Stimulated activated CD8-positive, alpha-beta memory T cell treated with anti-CD3 and anti-CD28 coated beads, Interleukin-2, amount 100 ng/mL, for 1 hour (primary cell): Measurements from ENCODE around the gene TMEM184A.

Source experiments
- DNase-seq, 2 donors: peaks; one replicate each; pipeline ENCODE4 v3.0.0-alpha.2; 2020; ENCODE audit warnings: low read depth in 2 of 2

TMEM184A gene

DNA sequence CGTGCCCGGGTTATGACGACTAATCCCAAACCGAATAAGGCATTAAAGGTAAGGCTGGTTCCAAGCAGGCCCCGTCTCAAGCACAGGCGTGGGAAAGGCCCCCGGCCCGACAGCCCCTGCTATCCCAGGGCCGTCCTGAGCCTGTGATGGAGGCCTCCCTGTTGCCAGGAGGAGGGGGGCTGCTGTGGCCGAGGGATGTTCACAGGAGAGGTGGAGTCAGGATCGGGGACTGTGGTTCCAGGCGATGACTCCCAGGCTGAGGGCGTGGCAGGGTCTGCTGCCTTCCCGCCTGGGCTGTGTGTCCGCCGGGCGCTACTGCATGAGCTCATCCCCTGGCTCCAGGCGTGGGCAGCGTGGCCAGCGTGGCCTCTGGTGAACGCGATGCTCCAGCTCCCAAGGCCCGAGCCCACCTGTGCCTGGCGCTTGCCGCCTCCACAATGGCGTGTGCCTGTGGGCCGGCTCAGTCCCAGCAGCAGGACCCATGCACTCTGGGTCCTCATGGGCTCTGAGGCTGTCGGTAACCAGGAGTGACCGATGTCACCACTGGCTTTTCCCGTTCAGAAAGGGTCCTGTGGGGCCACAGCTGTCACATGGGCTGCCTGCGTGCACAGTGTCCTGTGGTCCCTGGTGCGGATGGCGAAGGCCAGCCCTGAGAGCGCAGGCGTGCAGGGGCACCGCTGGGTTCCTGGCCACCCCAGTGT lies 16.7 kb downstream of the TMEM184A start:
- no peak for DNase-seq

DNA sequence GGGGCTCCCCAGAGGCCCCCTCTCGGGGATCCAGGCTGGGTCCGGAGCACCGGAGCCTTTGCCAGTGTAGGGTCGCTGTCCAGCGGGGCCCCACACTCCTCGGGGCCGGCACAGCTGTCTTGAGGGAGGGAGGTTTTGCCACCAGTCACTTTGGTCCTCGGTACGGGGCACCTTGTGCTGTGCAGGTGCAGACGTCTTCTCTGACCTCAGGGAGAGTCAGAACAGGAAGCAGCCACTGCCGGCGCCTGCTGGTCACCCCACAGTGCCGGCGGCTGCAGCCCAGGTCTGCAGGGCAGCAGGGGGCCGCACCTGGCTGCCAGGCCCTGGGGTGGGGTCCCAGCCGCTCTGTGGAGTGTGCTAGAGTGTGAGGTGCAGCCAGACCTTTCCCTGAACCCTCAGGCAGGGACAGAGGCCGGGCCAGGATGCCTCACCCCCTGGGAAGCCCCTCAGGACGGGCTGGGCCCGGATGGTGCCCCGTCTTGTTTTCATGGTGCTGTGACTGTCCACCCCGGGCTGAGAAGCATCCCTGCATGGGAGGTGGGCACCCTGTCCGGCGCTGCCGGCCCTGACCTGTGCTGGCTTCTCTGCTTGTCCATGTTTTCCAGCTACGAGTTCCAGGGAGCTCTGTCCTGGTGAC lies 17.3 kb downstream of the TMEM184A start:
- no peak for DNase-seq

DNA sequence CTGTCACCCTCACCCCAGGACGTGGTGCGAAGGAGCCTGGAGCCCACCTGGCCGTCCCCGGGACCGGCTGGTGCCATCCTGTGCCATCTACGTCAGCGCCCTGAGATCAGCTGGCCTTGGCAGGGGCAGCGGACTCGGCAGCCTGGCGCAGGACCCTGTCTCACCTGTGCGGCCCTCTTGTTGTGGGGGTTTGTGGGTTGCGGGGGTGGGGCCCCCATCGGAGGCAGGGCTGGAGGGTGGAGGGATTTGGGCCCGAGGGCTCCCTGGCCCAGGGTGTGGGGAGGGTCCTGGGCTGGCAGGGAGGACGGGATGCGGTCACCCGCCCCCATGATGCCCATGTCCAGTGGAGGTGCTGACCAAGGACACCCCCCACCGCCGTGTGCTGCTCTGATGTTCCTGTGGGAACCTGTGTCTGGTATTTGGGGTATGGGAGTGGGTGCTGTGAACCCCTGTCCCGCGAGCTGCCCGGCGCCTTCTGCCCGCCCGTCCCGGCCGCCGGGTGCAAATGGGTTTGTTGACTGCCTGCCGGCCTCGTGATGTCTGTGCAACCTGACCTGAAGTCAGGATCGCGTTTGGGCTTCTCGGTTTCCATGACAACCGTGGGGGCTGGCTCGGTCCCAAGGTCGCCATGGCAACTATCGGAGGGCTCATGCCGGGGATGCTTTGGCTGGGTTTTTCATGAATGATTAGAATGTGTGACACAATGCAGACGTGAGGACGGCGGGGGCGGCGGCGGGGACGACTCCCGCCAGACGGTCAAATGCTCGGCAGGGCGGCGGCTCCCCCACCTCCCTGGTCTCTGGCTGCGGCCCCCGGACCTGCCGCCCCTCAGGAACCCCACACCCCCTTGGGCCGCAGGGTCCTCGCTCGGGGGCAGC lies 18.2 kb downstream of the TMEM184A start:
- DNase-seq = no peak

DNA sequence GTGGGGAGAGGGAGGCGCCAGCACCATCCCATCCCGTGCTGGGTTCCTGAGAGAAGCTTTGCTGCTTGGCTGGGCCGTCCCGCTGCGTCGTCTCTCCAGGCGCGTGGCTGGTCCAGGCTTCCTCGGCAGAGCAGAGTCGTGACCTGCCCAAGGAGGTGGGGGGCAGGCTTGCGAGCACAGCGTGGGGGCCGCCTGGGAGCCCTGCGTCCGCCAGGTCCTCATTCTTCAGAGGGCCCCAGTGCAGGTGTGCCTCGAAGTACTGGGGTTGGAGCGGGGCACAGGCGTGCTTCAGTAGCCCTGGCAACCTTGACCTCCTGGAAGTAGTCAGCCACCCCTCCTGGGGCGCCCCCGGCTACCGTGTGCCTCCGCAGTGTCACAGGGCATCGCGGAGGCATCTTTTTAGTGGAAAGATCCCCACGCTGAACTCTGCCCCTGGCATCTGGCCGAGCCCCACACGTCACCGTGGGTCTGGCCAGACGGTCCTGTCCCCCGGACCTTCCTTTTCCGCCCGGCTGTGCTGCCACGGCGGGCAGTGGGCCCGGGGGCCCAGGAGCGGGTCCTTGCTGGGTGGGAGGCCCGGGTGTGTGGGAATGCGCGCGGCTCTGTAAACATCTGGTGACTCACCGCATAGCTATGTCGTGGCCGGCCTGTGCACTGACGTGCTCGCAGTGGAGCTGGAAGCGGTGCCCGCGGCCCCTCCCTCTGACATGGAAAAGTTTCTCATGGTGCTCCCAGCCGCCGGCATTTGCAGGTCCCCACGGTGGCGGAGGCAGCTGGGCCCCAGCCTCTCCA lies 19.1 kb downstream of the TMEM184A start:
- no peak for DNase-seq

DNA sequence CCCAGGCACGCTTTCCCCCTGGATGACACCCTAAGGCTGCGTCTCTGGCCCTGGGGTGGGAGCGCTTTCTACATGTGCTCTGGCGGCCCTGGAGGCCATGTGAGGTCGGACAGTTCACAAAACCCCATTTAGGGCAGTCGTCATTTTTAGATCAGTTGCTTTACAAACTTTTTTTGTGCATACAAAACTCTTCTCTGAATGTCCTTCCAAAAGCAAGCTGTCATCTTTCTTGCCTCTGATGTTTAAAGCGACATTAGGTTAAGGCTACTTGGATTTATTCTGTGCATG lies 19.6 kb downstream of the TMEM184A start:
- DNase-seq = no peak

DNA sequence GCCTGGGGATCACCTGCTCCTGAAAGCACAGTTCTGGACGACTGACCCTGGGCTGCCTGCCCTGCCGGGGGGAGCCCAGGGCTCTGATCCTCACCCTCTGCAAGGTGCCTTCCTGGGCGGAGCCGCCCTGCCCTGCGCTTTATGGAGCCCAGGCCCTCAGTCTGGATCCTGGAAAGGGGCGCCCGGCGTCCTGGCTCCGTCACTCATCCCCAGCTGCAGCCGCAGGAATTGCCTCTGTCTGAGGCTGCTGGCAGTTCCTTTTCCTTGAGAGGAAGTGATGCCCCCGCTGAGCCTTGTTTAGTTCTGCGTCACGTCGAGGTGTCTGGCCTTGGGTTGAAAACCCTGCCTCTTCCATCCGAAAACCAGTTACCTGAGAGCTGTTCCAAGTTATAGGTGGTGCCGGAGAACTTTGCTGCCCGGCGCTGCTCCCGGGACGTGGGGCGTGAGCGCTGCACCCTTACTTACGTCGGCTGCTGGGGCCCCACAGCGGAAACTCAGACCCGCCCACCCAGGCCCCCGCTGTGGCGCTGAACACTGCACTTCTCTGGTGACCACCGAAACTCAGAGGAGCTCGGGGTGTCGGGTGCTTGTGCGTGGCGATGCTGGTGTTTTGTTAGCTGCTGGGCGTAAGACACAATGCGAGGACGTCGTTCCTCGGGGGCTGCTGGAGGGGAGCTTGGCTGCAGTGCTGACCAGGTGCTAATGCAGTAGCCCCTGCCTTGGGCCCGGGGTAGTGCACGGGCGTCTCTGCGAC lies 20.1 kb downstream of the TMEM184A start:
- DNase-seq = no peak

DNA sequence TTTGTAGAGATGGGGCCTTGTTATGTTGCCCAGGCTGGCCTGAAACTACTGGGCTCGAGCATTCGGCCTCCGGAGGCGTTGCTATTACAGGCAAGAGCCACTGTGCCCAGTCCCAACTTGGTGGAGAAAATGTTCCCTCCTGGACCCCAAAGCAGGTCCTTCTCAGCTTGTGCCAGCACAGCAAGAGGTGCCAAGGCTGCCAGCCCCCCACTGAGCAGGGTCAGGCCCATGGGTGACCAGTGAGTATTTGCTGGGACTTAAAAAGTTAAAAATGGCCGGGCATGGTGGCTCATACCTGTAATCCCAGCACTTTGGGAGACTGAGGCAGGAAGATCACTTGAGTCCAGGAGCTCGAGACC lies 20.9 kb downstream of the TMEM184A start:
- no peak for DNase-seq

DNA sequence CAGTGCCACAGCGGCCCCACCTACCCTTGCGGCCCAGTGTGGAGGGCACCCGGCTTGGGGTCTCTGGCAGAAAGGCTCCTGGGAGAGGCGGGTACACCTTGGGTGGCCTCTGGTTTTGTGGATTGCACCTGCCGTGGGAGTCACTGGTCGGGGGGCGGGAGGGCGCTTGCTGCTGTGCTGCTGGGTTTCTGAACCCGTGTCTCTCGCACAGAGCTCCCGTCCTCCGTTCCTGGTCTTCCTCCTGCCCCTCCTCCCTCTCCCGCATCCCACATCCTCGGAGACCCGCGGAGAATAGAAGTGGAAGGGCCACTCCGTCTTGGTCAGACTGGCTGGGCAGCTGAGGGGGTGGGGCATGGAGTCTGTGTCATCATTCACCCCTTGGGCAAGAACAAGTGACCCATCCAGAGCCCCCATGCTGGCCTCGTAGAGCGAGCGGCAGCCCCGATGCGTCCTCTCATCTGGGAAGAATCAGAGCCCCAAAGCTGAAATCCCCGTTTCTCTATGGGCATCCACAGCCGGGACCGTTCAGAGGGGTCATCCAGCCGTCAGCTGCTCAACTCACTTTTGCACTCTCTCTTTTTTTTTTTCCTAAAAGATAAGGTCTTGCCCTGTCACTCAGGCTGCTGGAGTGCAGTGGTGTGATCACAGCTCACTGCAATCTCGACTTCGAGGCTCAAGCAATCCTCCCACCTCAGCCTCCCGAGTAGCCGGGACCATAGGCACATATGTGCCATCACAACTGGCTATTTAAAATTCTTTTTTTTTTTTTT lies 21.5 kb downstream of the TMEM184A start:
- DNase-seq = no peak

DNA sequence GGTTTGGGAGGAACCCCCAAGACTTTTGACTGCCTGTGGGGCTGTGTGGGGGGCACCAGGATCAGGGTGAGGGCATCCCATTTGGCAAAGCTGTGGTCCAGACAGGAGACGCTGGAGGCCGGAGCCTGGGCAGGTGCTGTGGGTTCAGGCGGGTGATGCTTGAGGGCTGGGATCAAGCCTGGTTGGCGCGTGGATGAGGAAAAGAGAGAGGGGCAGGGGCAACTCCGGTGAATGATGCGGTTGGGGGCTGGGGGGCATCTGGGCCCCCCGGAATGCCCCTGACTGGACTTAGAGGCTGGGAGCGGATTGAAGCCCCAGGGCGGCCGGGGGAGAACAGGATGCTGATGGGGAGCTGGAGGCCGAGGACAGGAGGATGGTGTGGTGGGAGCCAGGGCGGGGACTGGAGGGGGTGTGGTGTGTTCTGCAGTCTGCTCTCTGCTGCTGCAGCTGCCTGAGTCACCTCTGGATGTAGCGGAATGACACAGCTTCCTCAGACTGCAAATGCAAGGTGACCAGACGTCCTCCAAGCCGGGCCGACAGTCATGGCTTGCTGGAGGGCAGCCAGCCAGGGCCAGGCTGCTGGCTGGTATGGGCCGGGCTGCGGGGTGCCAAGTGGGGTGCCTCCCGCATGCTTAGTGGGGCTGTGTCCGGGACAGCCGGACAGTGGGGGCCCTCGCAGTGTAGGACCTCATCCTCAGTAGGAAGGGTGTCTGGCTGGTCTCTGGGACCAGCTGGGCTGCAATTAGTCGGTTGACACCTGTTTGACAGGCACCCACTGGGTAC lies 22.3 kb downstream of the TMEM184A start:
- no peak for DNase-seq

DNA sequence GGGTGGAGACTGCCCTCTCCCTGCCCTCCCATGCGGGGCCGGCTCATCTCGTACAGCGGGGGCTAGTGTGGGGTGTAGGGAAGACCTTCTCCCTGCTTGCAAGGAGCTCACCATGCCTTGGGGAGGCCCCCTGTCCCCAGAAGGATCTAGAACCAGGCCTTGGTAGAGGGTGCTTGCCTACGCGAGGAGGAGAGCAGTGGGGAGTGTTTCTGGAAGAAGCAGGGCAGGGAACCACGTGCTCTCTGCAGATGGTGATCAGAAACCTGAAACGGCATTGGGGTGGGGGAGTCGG lies 22.8 kb downstream of the TMEM184A start:
- DNase-seq = no peak

DNA sequence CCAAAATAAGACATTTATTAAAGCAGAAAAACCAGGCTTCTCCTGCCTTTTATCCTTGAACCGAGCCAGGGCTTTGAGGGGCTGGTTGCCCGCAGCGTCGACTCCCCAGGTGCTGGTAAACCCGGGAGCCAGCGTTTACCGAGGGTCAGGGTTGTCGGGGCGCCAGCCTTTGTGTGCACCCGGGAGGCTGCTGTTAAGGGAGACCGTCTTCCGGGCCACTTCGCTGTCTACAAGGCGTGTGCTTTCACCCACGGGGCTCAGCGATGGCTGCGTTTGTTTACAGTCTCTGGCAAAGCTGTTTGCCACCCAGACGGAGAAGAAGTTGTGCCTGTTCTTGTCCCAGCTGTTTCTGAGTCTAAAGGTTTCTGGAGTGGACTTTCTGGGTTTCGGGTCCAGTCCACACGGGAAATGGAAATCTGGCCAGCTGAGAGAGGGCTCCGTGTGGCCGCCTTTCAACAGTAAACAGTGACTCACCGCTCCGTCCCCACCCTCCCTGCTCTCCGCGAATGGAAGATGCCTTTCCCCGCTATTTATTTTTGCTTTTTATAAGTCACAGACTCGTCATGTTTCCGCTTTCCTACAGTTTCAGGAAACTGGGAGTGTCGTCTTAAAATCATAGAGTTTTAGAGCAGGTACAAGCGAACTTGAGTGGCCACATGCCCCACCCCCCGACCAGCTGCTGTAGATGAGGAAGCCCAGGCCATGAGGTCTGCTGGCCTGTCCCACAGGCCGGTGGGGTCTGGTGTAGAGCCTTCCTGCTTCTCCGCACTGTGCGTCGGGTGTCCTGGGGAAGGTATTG lies 23.4 kb downstream of the TMEM184A start:
- peak in 1 of 2 donors; percentile 41 for DNase-seq

DNA sequence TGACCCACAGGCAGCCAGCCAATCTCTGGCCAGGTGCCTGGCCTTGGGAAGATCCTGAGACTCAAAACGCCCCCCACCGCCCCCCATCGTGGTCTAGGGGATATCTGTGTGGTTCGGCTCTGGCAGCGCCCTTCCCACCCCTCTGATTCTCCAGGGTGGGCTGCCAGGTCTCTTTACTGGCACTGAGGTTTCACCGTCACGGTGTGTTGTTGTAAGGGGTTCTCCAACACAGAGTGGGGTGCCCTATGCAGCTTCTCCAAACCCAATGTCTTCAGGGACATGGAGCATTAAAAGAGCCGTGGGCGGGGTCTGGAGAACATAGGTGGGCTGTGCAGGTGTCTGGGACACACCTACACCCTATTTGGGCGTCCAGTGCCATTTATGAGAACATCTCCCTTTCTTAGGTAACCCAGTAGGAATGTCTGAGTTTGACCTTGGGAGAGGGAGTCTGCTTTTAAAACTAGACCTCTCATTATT lies 24.0 kb downstream of the TMEM184A start:
- no peak for DNase-seq

DNA sequence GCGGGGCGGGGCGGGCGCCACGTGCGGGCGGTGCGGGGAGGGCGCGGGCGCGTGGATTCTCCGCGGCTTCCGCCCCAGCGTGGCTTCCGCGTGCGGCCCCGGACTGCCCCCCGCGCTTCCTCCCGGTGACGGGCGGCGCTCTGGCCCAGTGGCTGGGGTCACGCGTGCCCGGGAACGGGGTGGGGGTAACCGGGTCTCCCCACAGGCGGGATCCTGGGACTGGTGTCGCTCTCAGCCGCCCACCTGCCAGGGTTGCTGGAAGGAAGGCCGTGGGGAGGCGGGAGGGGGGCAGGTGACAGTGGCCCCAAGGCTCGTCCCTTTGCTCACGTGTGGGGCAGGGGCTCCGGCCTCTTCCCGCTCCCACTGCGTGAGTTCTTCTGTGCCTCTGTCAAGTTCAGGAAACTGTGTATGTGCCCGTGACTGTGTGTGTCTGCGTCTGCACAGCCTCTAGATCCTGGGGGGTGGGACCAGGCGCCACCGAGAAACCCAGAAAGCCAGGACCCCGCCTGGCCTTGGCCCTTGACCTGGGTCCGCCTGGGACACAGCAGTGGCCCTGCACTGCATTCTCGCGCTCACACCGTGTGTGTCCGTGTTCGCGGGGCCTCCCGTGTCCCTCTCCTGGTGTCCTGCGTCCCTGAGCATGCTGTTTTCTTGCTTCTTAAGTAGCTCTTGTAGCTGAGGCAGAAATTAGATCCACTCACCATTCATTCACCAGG lies 24.6 kb downstream of the TMEM184A start:
- peak in 1 of 2 donors; percentile 9 for DNase-seq

DNA sequence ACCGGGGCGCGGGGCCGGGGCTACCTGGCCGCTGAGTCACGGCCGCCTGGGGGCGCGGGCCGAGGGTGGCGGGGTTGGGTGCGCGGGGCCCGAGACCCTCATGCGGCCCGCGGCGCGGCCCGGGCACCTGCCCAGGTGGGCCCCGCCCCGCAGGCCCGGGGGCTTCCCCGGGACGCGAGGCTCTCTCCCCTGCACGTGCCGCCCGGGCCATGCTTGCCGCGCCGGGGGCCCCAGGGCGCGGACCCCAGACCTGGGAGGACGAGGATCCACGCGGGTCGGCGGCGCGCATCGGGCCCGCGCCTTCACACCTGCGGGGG lies 25.1 kb downstream of the TMEM184A start:
- DNase-seq = no peak

DNA sequence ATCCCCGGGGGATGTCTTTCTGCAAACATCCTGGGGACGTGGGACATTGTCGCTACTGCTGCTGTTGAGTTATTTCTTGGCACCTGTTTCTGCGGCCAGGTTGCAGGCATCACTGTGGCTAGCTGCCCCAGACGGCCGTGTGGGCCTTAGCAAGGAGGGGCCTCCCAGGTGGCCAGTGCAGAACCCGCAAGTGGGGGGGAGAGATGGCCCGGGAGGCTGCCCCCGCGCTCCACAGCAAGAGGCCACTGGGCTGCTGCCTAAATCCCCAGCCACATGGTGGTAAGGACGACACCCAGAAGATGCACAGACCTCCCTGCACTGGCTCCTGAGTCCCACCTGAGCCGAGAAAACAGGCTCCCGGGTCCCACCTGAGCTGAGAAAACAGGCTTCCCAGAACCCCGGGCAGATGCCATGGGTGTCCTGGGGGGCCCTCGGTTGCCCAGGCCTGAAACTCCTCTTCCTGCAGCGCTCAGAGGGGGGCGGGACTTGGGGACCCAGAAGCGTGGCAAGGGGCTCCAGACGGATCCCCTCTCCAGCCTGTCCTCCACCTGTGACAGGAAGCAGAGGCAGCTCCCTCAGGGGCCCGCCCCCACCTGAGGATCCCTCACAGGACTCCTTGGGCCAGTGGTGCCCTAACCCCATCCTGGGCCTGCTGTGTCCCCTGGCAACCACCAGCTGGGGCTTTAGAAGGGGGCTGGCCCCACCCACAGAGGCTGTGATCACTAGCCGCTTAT lies 26.5 kb downstream of the TMEM184A start:
- no peak for DNase-seq

DNA sequence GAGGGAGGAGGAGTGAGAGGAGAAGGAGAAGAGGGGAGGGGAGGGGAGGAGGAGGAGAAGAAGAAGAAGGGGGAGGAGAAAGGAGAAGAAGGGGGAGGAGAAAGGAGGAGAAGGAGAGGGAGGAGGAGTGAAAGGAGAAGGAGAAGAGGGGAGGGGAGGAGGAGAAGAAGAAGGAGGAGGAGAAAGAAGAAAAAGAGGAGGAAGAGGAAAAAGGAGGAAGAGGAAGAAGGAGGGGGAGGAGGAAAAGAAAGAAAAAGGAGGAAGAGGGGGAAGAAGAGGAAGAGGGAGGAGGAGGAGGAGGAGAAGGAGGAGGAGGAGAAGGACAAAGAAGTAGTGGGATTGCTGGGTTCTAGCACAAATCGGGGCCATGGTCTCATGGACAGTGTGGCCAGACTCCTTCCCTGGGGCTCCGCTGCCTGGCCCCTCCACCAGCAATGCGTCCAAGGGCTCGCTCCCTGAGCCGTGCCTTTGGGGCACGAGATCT lies 29.7 kb downstream of the TMEM184A start:
- DNase-seq = no peak

DNA sequence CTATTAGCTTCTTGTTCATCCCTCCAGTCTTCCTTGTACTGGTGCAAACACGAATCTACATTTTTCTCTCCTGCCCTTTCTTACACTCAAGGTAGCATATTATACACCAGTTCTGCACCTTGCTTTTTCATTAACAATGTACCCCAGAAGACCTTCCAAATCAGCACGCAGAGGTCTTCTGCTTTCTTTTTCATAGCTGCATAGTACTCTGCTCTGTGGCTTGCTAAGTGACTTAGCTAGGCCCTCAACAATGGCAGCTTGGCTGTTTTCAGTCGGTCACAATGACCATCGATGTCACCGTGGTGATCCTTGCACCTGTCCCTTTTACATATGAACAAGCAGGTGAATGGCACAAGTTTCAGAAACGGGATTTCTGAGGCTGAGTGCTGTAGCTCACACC lies 30.6 kb downstream of the TMEM184A start:
- DNase-seq = no peak

DNA sequence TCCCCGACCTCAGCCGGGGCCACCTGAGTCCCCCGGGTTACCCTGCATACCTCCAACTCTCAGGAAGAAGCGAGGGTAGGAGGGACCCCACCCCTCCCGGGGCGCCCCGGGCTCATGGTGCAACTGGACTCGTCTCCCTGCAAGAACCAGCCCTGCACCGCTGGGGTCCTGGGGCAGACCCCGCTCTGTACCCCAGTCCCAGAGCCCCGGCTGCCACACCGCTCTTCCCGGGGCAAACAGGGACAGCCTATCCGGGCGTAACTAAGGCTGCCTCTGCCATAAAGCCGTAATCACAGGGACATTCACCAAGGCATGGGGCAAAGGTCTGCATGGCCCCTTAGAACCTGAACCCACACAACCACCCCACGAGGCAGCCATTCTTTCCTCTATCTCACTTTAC lies 32.2 kb downstream of the TMEM184A start:
- no peak for DNase-seq
